ENCODE data around the gene ZMIZ1.

The ZMIZ1 gene

GRCh38 chr10:79201706-79202105 lies 132.9 kb downstream of the ZMIZ1 start:
- Histone ChIP-seq H3K27ac (ENCODE audit: low read depth, low read length) (no peak overlapping the region), H3K9ac (ENCODE audit: low read depth, low read length) (no peak overlapping the region), H3K4me3 (ENCODE audit: low read depth, low read length) (no peak overlapping the region), H3K36me3 (ENCODE audit: control insufficient read depth, insufficient read depth, low read length) (peaks cover 28% of the 10 kb centered on the region), H3K4me1 (ENCODE audit: control insufficient read depth, insufficient read depth, low read length) (no peaks in the 10 kb centered on the region; the same call in 1 of the 2 replicates), H3K27me3 (ENCODE audit: control insufficient read depth, insufficient read depth, low read length) (no peaks in the 10 kb centered on the region), H3K9me3 (ENCODE audit: control insufficient read depth, insufficient read depth, low read length) (no peaks in the 10 kb centered on the region)

GRCh38 chr10:79202188-79203013 lies 133.6 kb downstream of the ZMIZ1 start:
- Histone ChIP-seq H3K9ac (ENCODE audit: low read depth, low read length) (no peak overlapping the region), H3K36me3 (ENCODE audit: control insufficient read depth, insufficient read depth, low read length) (peaks cover 28% of the 10 kb centered on the region), H3K27ac (ENCODE audit: low read depth, low read length) (no peak overlapping the region), H3K4me3 (ENCODE audit: low read depth, low read length) (no peak overlapping the region), H3K9me3 (ENCODE audit: control insufficient read depth, insufficient read depth, low read length) (no peaks in the 10 kb centered on the region), H3K27me3 (ENCODE audit: control insufficient read depth, insufficient read depth, low read length) (no peaks in the 10 kb centered on the region), H3K4me1 (ENCODE audit: control insufficient read depth, insufficient read depth, low read length) (no peaks in the 10 kb centered on the region)

- Histone ChIP-seq H3K36me3 (ENCODE audit: control insufficient read depth, insufficient read depth, low read length) (peaks cover 29% of the 10 kb centered on the region), H3K9ac (ENCODE audit: low read depth, low read length) (no peak overlapping the region), H3K27me3 (ENCODE audit: control insufficient read depth, insufficient read depth, low read length) (no peaks in the 10 kb centered on the region), H3K27ac (ENCODE audit: low read depth, low read length) (no peak overlapping the region), H3K4me3 (ENCODE audit: low read depth, low read length) (no peak overlapping the region), H3K9me3 (ENCODE audit: control insufficient read depth, insufficient read depth, low read length) (no peaks in the 10 kb centered on the region), H3K4me1 (ENCODE audit: control insufficient read depth, insufficient read depth, low read length) (no peaks in the 10 kb centered on the region)
Observed at GRCh38 chr10:79203014-79203644, 134.4 kb downstream of the ZMIZ1 start.

- Histone ChIP-seq H3K4me3 (ENCODE audit: low read depth, low read length) (no peak overlapping the region), H3K9me3 (ENCODE audit: control insufficient read depth, insufficient read depth, low read length) (no peaks in the 10 kb centered on the region), H3K27me3 (ENCODE audit: control insufficient read depth, insufficient read depth, low read length) (no peaks in the 10 kb centered on the region), H3K36me3 (ENCODE audit: control insufficient read depth, insufficient read depth, low read length) (peaks cover 36% of the 10 kb centered on the region), H3K9ac (ENCODE audit: low read depth, low read length) (no peak overlapping the region), H3K27ac (ENCODE audit: low read depth, low read length) (no peak overlapping the region), H3K4me1 (ENCODE audit: control insufficient read depth, insufficient read depth, low read length) (no peaks in the 10 kb centered on the region)
Observed at GRCh38 chr10:79203833-79204232, 135.1 kb downstream of the ZMIZ1 start.

GRCh38 chr10:79206300-79207095 lies 137.7 kb downstream of the ZMIZ1 start:
- no peaks in the 10 kb centered on the region for H3K4me1 ChIP-seq (ENCODE audit: control insufficient read depth, insufficient read depth, low read length)

GRCh38 chr10:79207096-79207357 lies 138.3 kb downstream of the ZMIZ1 start:
- no peak overlapping the region for H3K27ac ChIP-seq (ENCODE audit: low read depth, low read length)
- no peaks in the 10 kb centered on the region for H3K4me1 ChIP-seq (ENCODE audit: control insufficient read depth, insufficient read depth, low read length)
- H3K9me3 ChIP-seq (ENCODE audit: control insufficient read depth, insufficient read depth, low read length): no peaks in the 10 kb centered on the region
- H3K27me3 ChIP-seq (ENCODE audit: control insufficient read depth, insufficient read depth, low read length): no peaks in the 10 kb centered on the region
- H3K36me3 ChIP-seq (ENCODE audit: control insufficient read depth, insufficient read depth, low read length): peaks cover 41% of the 10 kb centered on the region
- no peak overlapping the region for H3K9ac ChIP-seq (ENCODE audit: low read depth, low read length)
- no peak overlapping the region for H3K4me3 ChIP-seq (ENCODE audit: low read depth, low read length)

More at GRCh38 chr10:79206300-79207095, 137.7 kb downstream of the ZMIZ1 start:
- Histone ChIP-seq H3K27ac (ENCODE audit: low read depth, low read length) (no peak overlapping the region), H3K9me3 (ENCODE audit: control insufficient read depth, insufficient read depth, low read length) (no peaks in the 10 kb centered on the region), H3K27me3 (ENCODE audit: control insufficient read depth, insufficient read depth, low read length) (no peaks in the 10 kb centered on the region), H3K4me3 (ENCODE audit: low read depth, low read length) (no peak overlapping the region), H3K9ac (ENCODE audit: low read depth, low read length) (no peak overlapping the region), H3K36me3 (ENCODE audit: control insufficient read depth, insufficient read depth, low read length) (peaks cover 44% of the 10 kb centered on the region)

- H3K9me3 ChIP-seq (ENCODE audit: control insufficient read depth, insufficient read depth, low read length): no peaks in the 10 kb centered on the region
- H3K27ac ChIP-seq (ENCODE audit: low read depth, low read length): no peak overlapping the region
- peaks cover 39% of the 10 kb centered on the region for H3K36me3 ChIP-seq (ENCODE audit: control insufficient read depth, insufficient read depth, low read length)
- no peaks in the 10 kb centered on the region for H3K4me1 ChIP-seq (ENCODE audit: control insufficient read depth, insufficient read depth, low read length)
- no peak overlapping the region for H3K4me3 ChIP-seq (ENCODE audit: low read depth, low read length)
- no peaks in the 10 kb centered on the region for H3K27me3 ChIP-seq (ENCODE audit: control insufficient read depth, insufficient read depth, low read length)
- H3K9ac ChIP-seq (ENCODE audit: low read depth, low read length): no peak overlapping the region
Observed at GRCh38 chr10:79207726-79208125, 139.0 kb downstream of the ZMIZ1 start.

GRCh38 chr10:79208251-79208983 lies 139.7 kb downstream of the ZMIZ1 start:
- H3K4me3 ChIP-seq (ENCODE audit: low read depth, low read length): no peak overlapping the region
- H3K27ac ChIP-seq (ENCODE audit: low read depth, low read length): no peak overlapping the region
- H3K4me1 ChIP-seq (ENCODE audit: control insufficient read depth, insufficient read depth, low read length): no peaks in the 10 kb centered on the region
- no peaks in the 10 kb centered on the region for H3K9me3 ChIP-seq (ENCODE audit: control insufficient read depth, insufficient read depth, low read length)
- peaks cover 34% of the 10 kb centered on the region for H3K36me3 ChIP-seq (ENCODE audit: control insufficient read depth, insufficient read depth, low read length)
- no peaks in the 10 kb centered on the region for H3K27me3 ChIP-seq (ENCODE audit: control insufficient read depth, insufficient read depth, low read length)
- no peak overlapping the region for H3K9ac ChIP-seq (ENCODE audit: low read depth, low read length)

- Histone ChIP-seq H3K27ac (ENCODE audit: low read depth, low read length) (no peak overlapping the region), H3K4me1 (ENCODE audit: control insufficient read depth, insufficient read depth, low read length) (no peaks in the 10 kb centered on the region), H3K36me3 (ENCODE audit: control insufficient read depth, insufficient read depth, low read length) (peaks cover 36% of the 10 kb centered on the region), H3K27me3 (ENCODE audit: control insufficient read depth, insufficient read depth, low read length) (no peaks in the 10 kb centered on the region), H3K4me3 (ENCODE audit: low read depth, low read length) (no peak overlapping the region), H3K9me3 (ENCODE audit: control insufficient read depth, insufficient read depth, low read length) (no peaks in the 10 kb centered on the region), H3K9ac (ENCODE audit: low read depth, low read length) (no peak overlapping the region)
Observed at GRCh38 chr10:79209340-79209739, 140.6 kb downstream of the ZMIZ1 start.

- no peak overlapping the region for H3K27ac ChIP-seq (ENCODE audit: low read depth, low read length)
- peaks cover 36% of the 10 kb centered on the region for H3K36me3 ChIP-seq (ENCODE audit: control insufficient read depth, insufficient read depth, low read length)
- H3K4me1 ChIP-seq (ENCODE audit: control insufficient read depth, insufficient read depth, low read length): no peaks in the 10 kb centered on the region
- no peaks in the 10 kb centered on the region for H3K27me3 ChIP-seq (ENCODE audit: control insufficient read depth, insufficient read depth, low read length)
- no peak overlapping the region for H3K9ac ChIP-seq (ENCODE audit: low read depth, low read length)
- H3K4me3 ChIP-seq (ENCODE audit: low read depth, low read length): no peak overlapping the region
- no peaks in the 10 kb centered on the region for H3K9me3 ChIP-seq (ENCODE audit: control insufficient read depth, insufficient read depth, low read length)
Observed at GRCh38 chr10:79209831-79210230, 141.1 kb downstream of the ZMIZ1 start.

All from HUES48 (cell line).